Thyroid gland (tissue), 4 donors: ENCODE measurements around the gene RIPK3. TPM values are rescaled to one million over a fixed set of nuclear protein-coding genes. Genes with fewer than 3 reads are reported as not detected.

Source experiments
- DNase-seq, 2 donors: peaks; one replicate each; pipeline ENCODE4 v3.0.0-alpha.2; 2019
- H3K27ac ChIP-seq, 3 donors: fragments of 200-600 bp; sonication (generic); 1 replicate in 2 of 3; 2 replicates in 1 of 3; pipeline ENCODE4 v1.5.1; 2016 to 2019; ENCODE audit warnings: mild to moderate bottlenecking in 1 of 3, moderate library complexity in 1 of 3
- H3K27me3 ChIP-seq: fragments of 200-600 bp; sonication (generic); one replicate; pipeline ENCODE4 v1.5.1; 2019
- H3K36me3 ChIP-seq, 2 donors: fragments of 200-600 bp; sonication (generic); one replicate each; pipeline ENCODE4 v1.5.1; 2016 to 2019
- H3K4me1 ChIP-seq, 2 donors: fragments of 200-600 bp; sonication (generic); one replicate each; pipeline ENCODE4 v1.5.1; 2017 to 2019
- H3K4me3 ChIP-seq, 3 donors: fragments of 200-600 bp; sonication (generic); replicated peaks in 1 of 3; 1 replicate in 2 of 3; 2 replicates in 1 of 3; pipeline ENCODE4 v1.5.1; 2016; ENCODE audit warnings: mild to moderate bottlenecking in 1 of 3
- H3K9me3 ChIP-seq: fragments of 200-600 bp; sonication (generic); one replicate; pipeline ENCODE4 v1.5.1; 2017
- CTCF ChIP-seq, 6 experiments: fragments of 200-600 bp in 3 of 6; fragments of 450-650 bp in 3 of 6; sonication (generic) in 3 of 6; IDR thresholded peaks; one replicate each; pipeline ENCODE4 v1.5.1; 2016 to 2019; ENCODE audit warnings: antibody characterized with exemption in 6 of 6, mild to moderate bottlenecking in 2 of 6, inconsistent platforms in 1 of 6, moderate library complexity in 1 of 6
- POLR2A ChIP-seq, 2 donors: fragments of 450-650 bp; IDR thresholded peaks; one replicate each; pipeline ENCODE4 v1.6.1; 2017; ENCODE audit warnings: antibody characterized with exemption in 2 of 2, mild to moderate bottlenecking in 2 of 2, moderate library complexity in 1 of 2
- WGBS, 2 donors: methylation state at CpG; one replicate each; pipeline ENCODE4 v1.1.5; 2017; 5-methylcytosine and 5-hydroxymethylcytosine counted together
- intact Hi-C: fragments of 100-400 bp; cut with DNase I; formaldehyde crosslinking; loops from one replicate; pipeline ENCODE4 v1.15.1; 2023
- total RNA-seq, 4 donors: library from RNA; depleted of rRNA; stranded (reverse); fragments of >200 nt; gene quantifications; one replicate each; pipeline ENCODE4 v1.2.3, GENCODE V29; 2016

The RIPK3 gene
- total RNA-seq, 4 donors from 2014 or later, result 12.4 to 21.3 (median 18.4) TPM

GRCh38 chr14:24349742-24350141 is 10.0 kb upstream of the RIPK3 start:
- TF ChIP-seq CTCF (IDR thresholded peaks at IDR 0.05) (no peak), POLR2A (IDR thresholded peaks at IDR 0.05) (no peak)
- DNase-seq, result no peak
- 82 to 83% methylated on average over 5 of the region's 5 CpGs for WGBS, 2 donors

GRCh38 chr14:24348186-24348585 is 8.4 kb upstream of the RIPK3 start:
- no peak overlapping the region for H3K27ac ChIP-seq
- WGBS, 2 donors, result 95 to 100% methylated on average over 2 of the region's 2 CpGs
- no peak overlapping the region for H3K4me3 ChIP-seq
- no peak for DNase-seq
- no peak for TF ChIP-seq POLR2A (IDR thresholded peaks at IDR 0.05)
- TF ChIP-seq CTCF (IDR thresholded peaks at IDR 0.05), result no peak
- no peaks in the 10 kb centered on the region for H3K9me3 ChIP-seq
- no peaks in the 10 kb centered on the region for H3K27me3 ChIP-seq
- no peaks in the 10 kb centered on the region for H3K36me3 ChIP-seq
- H3K4me1 ChIP-seq, result peaks cover 9 to 20% of the 10 kb centered on the region in 2 donors
- intact Hi-C loops, result no loop called here

More at GRCh38 chr14:24349742-24350141, 10.0 kb upstream of the RIPK3 start:
- peaks cover 9 to 25% of the 10 kb centered on the region in 2 donors for H3K4me1 ChIP-seq
- no peak overlapping the region for H3K4me3 ChIP-seq
- intact Hi-C loops, result no loop called here
- H3K36me3 ChIP-seq, result no peaks in the 10 kb centered on the region
- no peak overlapping the region for H3K27ac ChIP-seq
- H3K27me3 ChIP-seq, result no peaks in the 10 kb centered on the region
- no peaks in the 10 kb centered on the region for H3K9me3 ChIP-seq

GRCh38 chr14:24347134-24347533 is 7.3 kb upstream of the RIPK3 start:
- Histone ChIP-seq H3K4me1 (peaks cover 2 to 9% of the 10 kb centered on the region in 2 donors), H3K27ac (no peak overlapping the region), H3K4me3 (no peak overlapping the region), H3K36me3 (no peaks in the 10 kb centered on the region), H3K27me3 (no peaks in the 10 kb centered on the region), H3K9me3 (no peaks in the 10 kb centered on the region)
- no peak for TF ChIP-seq CTCF (IDR thresholded peaks at IDR 0.05)
- TF ChIP-seq POLR2A (IDR thresholded peaks at IDR 0.05), result no peak
- 71 to 83% methylated on average over 1 of the region's 1 CpG for WGBS, 2 donors
- DNase-seq, result no peak
- intact Hi-C loops, result no loop called here

GRCh38 chr14:24343795-24344660 is 4.2 kb upstream of the RIPK3 start:
- Histone ChIP-seq H3K36me3 (no peaks in the 10 kb centered on the region), H3K9me3 (no peaks in the 10 kb centered on the region), H3K27me3 (no peaks in the 10 kb centered on the region), H3K4me1 (peaks cover 0 to 9% of the 10 kb centered on the region in 2 donors), H3K27ac (no peak overlapping the region), H3K4me3 (no peak overlapping the region)
- WGBS, 2 donors, result 75 to 77% methylated on average over 7 of the region's 7 CpGs
- DNase-seq, result no peak
- TF ChIP-seq POLR2A (IDR thresholded peaks at IDR 0.05) (no peak), CTCF (IDR thresholded peaks at IDR 0.05) (no peak)
- intact Hi-C loops, result no loop called here

- Histone ChIP-seq H3K27ac (no peak overlapping the region), H3K4me3 (no peak overlapping the region), H3K36me3 (no peaks in the 10 kb centered on the region), H3K4me1 (peaks cover 0 to 21% of the 10 kb centered on the region in 2 donors), H3K27me3 (no peaks in the 10 kb centered on the region), H3K9me3 (no peaks in the 10 kb centered on the region)
- intact Hi-C loops, result no loop called here
- TF ChIP-seq POLR2A (IDR thresholded peaks at IDR 0.05) (no peak), CTCF (IDR thresholded peaks at IDR 0.05) (no peak)
- 92 to 93% methylated on average over 4 of the region's 4 CpGs for WGBS, 2 donors
- no peak for DNase-seq
These were observed 3.1 kb upstream of the RIPK3 start for GRCh38 chr14:24342889-24343288.
